H1 (cell line): ENCODE measurements around the gene CCDC157.

Experiments
- CBX5 ChIP-seq: fragments of 300-800, 300-1000 bp; sonication (generic); IDR thresholded peaks from 2 replicates; pipeline ENCODE4 v1.7.1; 2016; ENCODE audit warnings: antibody characterized with exemption, low read length, low read depth
- CHD1 ChIP-seq: IDR thresholded peaks from 2 replicates; pipeline ENCODE4 v1.6.1; 2012; ENCODE audit warnings: low read depth, low read length, improper control_type of control experiment
- CHD2 ChIP-seq: IDR thresholded peaks from 2 replicates; pipeline ENCODE4 v1.6.1; 2012; ENCODE audit warnings: low read length, improper control_type of control experiment
- JUND ChIP-seq: IDR thresholded peaks from 2 replicates; pipeline ENCODE4 v1.6.1; 2011; ENCODE audit warnings: mild to moderate bottlenecking, improper control_type of control experiment, low read length
- POLR2A ChIP-seq, 2 experiments: IDR thresholded peaks; 1 replicate in 1 of 2; 2 replicates in 1 of 2; pipeline ENCODE4 v1.6.1; 2011; ENCODE audit warnings: low read depth in 2 of 2, low read length in 2 of 2, mild to moderate bottlenecking in 2 of 2; ENCODE audit errors: control extremely low read depth in 1 of 2
- POLR2AphosphoS5 ChIP-seq: IDR thresholded peaks from 2 replicates; pipeline ENCODE4 v1.6.1; 2011; ENCODE audit warnings: low read depth, low read length
- RAD21 ChIP-seq, 2 experiments: IDR thresholded peaks in 1 of 2; conservative IDR thresholded peaks in 1 of 2; 2 replicates each; pipeline ENCODE4 v1.6.1; 2011; ENCODE audit warnings: low read depth in 2 of 2, low read length in 2 of 2, improper control_type of control experiment in 1 of 2, inconsistent platforms in 1 of 2, mild to moderate bottlenecking in 1 of 2, moderate library complexity in 1 of 2
- SIX5 ChIP-seq: IDR thresholded peaks from 2 replicates; pipeline ENCODE4 v1.6.1; 2011; ENCODE audit warnings: mild to moderate bottlenecking, low read depth, low read length
- SUZ12 ChIP-seq: fragments of 200-600 bp; sonication (generic); IDR thresholded peaks from 2 replicates; pipeline ENCODE4 v1.6.1; 2012; ENCODE audit warnings: mild to moderate bottlenecking, inconsistent platforms, low read length, moderate library complexity, mixed read lengths
- TEAD4 ChIP-seq: IDR thresholded peaks from 2 replicates; pipeline ENCODE4 v1.6.1; 2012; ENCODE audit warnings: low read depth, low read length, inconsistent platforms, mixed read lengths
- TF ChIP-seq, protein P1 (sequence below), 3 experiments: IDR thresholded peaks; 1 replicate in 2 of 3; 2 replicates in 1 of 3; pipeline versions ENCODE4 v1.5.1 to v1.6.1; 2011; ENCODE audit warnings: low read length in 3 of 3, mild to moderate bottlenecking in 3 of 3, inconsistent platforms in 2 of 3, low read depth in 1 of 3, moderate library complexity in 1 of 3; ENCODE audit not compliant: insufficient read depth in 1 of 3; ENCODE audit errors: control extremely low read depth in 1 of 3

GRCh38 chr22:30404307-30404706 is 47.5 kb downstream of the CCDC157 start:
- TF ChIP-seq JUND (no peak), CHD2 (no peak), CBX5 (no peak), POLR2A (IDR thresholded peaks at IDR 0.05; ENCODE audit: control extremely low read depth in 1 of 2, low read depth in 2 of 2, low read length in 2 of 2) (no peak), POLR2AphosphoS5 (no peak), CHD1 (no peak), SUZ12 (no peak), RAD21 (IDR thresholded peaks at IDR 0.05 in 1 of 2, conservative IDR thresholded peaks at IDR 0.05 in 1 of 2; ENCODE audit: low read depth in 2 of 2, low read length in 2 of 2) (no peak), SIX5 (no peak), TEAD4 (no peak)
- TF ChIP-seq, protein P1, sequence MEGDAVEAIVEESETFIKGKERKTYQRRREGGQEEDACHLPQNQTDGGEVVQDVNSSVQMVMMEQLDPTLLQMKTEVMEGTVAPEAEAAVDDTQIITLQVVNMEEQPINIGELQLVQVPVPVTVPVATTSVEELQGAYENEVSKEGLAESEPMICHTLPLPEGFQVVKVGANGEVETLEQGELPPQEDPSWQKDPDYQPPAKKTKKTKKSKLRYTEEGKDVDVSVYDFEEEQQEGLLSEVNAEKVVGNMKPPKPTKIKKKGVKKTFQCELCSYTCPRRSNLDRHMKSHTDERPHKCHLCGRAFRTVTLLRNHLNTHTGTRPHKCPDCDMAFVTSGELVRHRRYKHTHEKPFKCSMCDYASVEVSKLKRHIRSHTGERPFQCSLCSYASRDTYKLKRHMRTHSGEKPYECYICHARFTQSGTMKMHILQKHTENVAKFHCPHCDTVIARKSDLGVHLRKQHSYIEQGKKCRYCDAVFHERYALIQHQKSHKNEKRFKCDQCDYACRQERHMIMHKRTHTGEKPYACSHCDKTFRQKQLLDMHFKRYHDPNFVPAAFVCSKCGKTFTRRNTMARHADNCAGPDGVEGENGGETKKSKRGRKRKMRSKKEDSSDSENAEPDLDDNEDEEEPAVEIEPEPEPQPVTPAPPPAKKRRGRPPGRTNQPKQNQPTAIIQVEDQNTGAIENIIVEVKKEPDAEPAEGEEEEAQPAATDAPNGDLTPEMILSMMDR (IDR thresholded peaks at IDR 0.05; ENCODE audit: control extremely low read depth in 1 of 3, insufficient read depth in 1 of 3, low read depth in 1 of 3, low read length in 3 of 3): no peak
